Measurements from ENCODE around the gene LYZ.

The LYZ gene

DNA sequence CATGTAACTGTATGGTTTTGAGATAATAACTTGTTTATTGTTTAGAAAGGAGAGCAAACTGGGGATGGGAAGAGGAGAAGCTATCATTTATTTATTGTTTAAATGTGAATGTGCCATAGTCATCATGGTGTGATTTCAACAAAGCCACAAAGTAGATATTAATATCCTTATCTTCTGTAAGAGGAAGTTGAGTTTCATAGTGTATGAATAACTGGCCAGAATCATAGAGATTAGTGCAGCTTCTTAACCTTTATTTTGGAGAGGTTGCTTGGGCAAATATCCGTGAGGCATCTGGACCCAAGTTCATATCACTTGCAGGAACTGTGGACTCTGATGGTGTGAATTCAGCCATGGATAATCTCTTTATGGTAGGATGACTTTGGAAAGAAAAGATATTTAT is 26.8 kb upstream of the LYZ start:
- H3K4me3 ChIP-seq (ENCODE audit: control insufficient read depth, low read depth, low read length): no peak overlapping the region
- DNase-seq (ENCODE audit: low read depth): no peak
- TF ChIP-seq, protein P1, sequence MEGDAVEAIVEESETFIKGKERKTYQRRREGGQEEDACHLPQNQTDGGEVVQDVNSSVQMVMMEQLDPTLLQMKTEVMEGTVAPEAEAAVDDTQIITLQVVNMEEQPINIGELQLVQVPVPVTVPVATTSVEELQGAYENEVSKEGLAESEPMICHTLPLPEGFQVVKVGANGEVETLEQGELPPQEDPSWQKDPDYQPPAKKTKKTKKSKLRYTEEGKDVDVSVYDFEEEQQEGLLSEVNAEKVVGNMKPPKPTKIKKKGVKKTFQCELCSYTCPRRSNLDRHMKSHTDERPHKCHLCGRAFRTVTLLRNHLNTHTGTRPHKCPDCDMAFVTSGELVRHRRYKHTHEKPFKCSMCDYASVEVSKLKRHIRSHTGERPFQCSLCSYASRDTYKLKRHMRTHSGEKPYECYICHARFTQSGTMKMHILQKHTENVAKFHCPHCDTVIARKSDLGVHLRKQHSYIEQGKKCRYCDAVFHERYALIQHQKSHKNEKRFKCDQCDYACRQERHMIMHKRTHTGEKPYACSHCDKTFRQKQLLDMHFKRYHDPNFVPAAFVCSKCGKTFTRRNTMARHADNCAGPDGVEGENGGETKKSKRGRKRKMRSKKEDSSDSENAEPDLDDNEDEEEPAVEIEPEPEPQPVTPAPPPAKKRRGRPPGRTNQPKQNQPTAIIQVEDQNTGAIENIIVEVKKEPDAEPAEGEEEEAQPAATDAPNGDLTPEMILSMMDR (IDR thresholded peaks at IDR 0.05; ENCODE audit: control insufficient read depth, insufficient read depth, low read depth, low read length, missing control alignments): no peak

DNA sequence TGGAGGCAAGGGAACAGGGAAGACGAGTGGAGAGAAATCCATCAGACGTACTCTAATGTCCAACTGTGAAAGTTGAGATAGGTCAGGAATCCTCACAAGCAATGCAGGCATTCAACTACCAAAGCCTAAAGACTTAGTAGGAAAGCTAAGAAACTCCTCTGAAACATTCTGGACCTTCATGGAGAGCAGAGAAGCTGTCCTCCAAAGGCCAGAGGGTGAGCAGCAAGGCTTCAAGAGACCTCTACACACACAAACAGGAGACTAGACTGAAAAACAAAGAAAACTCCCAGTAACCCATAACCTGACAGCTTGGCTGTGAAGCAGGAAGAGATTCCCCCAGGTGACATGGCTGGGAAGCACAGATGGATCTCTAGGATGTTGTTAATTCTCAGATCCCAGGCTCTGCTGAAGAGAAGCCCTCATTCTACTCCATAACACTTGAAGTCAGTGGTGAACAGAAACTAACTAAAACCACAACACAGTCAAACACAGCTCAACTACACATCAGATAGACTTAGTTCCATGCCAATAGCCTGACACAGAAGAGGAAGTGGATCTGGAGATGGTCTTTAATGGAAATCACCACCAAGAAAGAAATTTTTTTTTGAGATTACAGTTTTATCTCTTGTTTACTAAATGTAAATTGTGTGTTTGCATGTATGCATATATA is 23.2 kb upstream of the LYZ start:
- TF ChIP-seq, protein P1 (IDR thresholded peaks at IDR 0.05; ENCODE audit: control insufficient read depth, insufficient read depth, low read depth, low read length, missing control alignments): no peak
- H3K4me3 ChIP-seq (ENCODE audit: control insufficient read depth, low read depth, low read length): no peak overlapping the region
- DNase-seq (ENCODE audit: low read depth): no peak

DNA sequence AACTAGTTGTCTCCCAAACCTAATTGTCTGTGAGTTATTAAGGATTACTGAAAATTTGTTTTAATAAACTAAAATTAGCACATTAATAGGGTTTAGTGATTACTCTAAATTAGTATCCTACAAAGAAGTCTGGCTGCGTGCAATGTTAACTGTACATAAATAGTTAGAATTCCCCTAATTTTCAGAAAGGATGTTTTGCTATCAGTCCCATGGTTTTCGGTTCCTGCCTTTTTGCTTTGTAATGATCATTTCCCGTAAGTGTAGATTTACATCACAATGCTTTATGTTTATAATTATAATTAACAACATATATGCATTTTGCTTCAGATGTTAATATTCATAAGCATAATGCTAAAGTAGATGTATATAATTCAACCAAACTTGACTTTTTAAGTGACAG is 19.8 kb upstream of the LYZ start:
- DNase-seq (ENCODE audit: low read depth): no peak
- H3K4me3 ChIP-seq (ENCODE audit: control insufficient read depth, low read depth, low read length): no peak overlapping the region
- TF ChIP-seq, protein P1 (IDR thresholded peaks at IDR 0.05; ENCODE audit: control insufficient read depth, insufficient read depth, low read depth, low read length, missing control alignments): no peak

DNA sequence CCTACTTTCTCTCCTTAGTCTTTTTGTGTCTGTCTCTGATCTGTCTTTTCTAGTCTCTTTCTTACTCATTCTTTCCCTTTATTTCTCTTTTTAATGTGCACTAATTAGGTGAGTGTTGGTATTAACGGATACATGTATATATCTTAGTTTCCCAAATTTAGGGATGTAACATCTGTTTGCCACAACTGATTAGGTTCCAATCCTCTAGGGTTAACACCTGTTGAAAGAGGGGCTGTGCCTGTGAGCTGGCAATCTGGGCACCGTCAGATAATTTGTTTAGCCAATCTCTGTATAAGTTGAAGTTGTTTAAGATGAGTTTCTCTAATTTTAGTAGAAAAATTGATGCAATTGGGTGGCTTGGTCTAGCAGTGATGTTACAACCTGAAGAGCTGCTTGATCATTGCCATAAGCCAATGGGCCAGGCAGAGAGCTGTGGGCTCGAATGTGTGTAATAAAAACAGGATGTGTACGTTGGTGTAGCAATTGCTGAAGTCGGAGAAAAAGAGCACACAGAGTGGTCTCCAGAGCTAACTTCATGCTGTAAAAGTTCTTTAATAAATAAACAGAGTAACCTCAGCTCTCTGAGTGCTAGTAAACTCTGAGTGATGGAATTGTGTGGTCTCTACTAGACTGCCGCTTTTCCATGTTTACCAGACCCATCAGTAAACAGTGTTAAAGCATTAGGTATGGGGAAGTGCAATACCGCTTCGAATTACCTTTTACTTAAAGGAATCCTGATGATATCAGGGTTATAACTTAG is 18.3 kb upstream of the LYZ start:
- DNase-seq (ENCODE audit: low read depth): no peak
- H3K4me3 ChIP-seq (ENCODE audit: control insufficient read depth, low read depth, low read length): no peak overlapping the region
- TF ChIP-seq, protein P1 (IDR thresholded peaks at IDR 0.05; ENCODE audit: control insufficient read depth, insufficient read depth, low read depth, low read length, missing control alignments): no peak

DNA sequence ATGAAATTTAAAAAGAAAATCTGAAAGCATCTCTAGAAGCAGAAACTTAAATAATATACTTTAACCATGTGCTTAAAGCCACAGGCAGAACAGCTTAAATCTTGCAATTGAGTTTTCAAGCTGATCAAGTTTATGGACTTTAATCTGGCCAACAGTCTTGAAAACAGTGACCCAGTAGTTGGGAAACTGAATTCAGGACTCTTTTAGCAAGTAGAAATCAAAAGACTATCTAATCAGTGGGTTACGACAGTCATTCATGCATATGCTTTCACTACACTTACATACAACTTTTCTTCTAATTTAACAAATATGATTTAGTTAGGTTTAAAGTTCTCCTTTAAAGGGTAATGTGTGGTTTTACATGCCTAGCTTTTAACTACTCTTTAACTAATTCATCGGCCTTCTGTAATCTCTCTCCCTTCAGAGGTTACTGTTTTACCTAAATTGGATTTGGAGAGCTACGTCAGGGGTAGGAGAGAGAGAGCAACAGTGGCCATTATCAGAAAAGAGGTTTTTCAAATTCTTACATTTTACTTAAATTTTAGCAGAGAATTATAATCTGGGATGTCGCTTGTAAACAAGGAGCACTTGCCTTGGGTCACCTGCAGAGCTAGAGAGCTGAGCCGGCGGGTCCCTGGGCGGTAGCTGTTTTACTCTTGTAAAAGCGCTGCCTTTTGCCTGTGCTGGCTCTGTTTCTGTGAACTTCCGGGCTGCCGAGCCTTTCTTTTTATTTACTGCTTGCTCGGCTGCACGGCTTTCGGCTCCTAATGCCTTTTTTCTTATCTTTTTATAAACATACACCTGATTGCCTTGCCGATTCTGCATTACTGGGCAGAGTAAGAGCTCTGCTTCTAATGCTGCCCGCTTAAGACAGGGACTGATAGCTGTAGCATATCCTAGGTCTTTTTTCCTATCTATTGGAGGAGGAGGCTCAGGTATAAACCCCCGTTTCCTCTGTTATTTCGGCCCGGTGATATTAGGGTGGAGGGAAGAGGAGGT is 17.4 kb upstream of the LYZ start:
- no peak overlapping the region for H3K4me3 ChIP-seq (ENCODE audit: control insufficient read depth, low read depth, low read length)
- TF ChIP-seq, protein P1 (IDR thresholded peaks at IDR 0.05; ENCODE audit: control insufficient read depth, insufficient read depth, low read depth, low read length, missing control alignments): no peak
- DNase-seq (ENCODE audit: low read depth): no peak

DNA sequence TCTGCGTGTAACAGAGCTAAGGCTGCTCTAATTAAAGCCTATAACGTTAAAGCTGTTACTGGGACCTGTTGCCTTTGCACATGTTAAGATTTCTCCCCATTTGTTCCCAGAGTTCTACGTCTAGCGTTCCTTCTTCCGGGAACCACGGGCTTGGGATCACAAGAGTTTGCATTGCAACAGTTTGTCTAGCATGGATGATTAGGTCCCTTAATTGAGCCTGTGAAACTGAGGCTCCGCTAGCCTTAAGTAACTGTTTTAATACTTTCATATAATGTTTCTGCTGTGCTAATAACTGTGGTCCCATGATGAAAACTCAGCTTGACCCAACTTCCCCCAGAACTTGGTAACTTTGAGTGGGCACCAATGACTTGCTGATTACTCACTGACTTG is 16.7 kb upstream of the LYZ start:
- no peak for DNase-seq (ENCODE audit: low read depth)
- TF ChIP-seq, protein P1 (IDR thresholded peaks at IDR 0.05; ENCODE audit: control insufficient read depth, insufficient read depth, low read depth, low read length, missing control alignments): no peak
- H3K4me3 ChIP-seq (ENCODE audit: control insufficient read depth, low read depth, low read length): no peak overlapping the region
